Posterior vena cava (tissue), 2 donors: ENCODE measurements around the gene SPNS3. TPM values are rescaled to one million over a fixed set of nuclear protein-coding genes. Genes with fewer than 3 reads are reported as not detected.

Experiments
- DNase-seq: peaks from one replicate; pipeline ENCODE4 v3.0.0-alpha.2; 2020; ENCODE audit warnings: low spot score
- intact Hi-C, 2 donors: fragments of 100-400 bp; cut with DNase I; formaldehyde crosslinking; loops; one replicate each; pipeline versions ENCODE4 v1.14.1 to v1.14.2; 2022 to 2023
- total RNA-seq, 2 donors: library from RNA; stranded (reverse); fragmentation: NEBNext Ultra II Directional; extraction: Animal tissue kit (Norgen Biotek cat#: 25700); gene quantifications; one replicate each; pipeline ENCODE4 v1.2.1, GENCODE V29; 2021
- donor health status: DM: yes; HTN: yes; CAD: no.
- donor health status: DM: yes; HTN: yes; CAD: no.

Gene SPNS3
- total RNA-seq, 2 donors from 2014 or later = 0.24 to 0.32 TPM

DNA sequence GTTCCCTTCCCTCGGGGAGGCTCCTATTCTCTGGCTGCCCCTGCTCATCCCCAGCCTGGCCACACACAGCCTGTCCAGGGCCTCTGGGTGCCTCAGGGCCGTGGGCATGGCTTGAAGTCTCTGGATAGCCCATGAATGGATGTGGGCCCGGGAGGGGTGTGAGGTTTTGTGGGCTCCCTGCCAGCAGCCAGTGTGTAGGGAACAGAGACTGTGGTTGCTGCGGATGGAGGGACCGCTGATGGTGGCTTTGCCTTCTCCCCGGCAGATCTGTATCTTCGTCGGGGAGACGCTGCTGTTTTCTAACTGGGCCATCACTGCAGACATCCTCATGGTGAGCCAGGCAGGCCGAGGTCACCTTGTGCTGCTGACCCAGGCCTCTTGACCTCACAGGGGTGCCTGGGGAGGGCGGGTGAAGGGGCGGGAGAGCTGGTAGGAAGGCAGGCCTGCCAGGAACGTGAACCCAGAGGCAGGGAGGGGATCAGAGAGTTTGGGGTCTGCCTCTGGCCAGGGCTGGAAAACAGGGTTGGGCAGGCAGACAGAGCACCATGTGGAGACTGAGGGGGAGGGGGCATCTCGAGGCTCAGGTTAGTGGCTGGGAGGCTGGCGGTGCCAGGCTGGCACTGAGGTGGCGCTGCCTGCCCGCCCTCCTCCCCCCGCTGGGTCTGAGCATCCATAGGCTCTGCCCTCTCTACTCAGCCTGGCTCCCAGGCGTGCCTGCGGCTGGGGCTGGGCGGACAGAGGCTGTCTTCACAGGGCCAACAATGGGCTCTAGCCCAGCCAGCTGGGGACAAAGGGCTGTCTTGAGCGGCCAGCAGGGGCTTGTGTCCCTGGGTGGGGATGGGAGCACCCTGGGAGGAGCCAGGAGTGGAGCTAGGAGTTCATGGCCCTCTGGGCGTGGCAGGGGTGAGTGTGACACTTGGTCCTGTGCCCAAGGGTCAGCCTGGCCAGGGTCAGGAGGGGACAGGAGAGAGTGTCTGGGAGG is 100.1 kb downstream of the SPNS3 start:
- intact Hi-C loops = loop anchor here in 1 of 2 donors (10.0 kb wide), 1 partner anchor 109 kb away; no protein-coding TSS in a partner anchor
- DNase-seq = no peak

DNA sequence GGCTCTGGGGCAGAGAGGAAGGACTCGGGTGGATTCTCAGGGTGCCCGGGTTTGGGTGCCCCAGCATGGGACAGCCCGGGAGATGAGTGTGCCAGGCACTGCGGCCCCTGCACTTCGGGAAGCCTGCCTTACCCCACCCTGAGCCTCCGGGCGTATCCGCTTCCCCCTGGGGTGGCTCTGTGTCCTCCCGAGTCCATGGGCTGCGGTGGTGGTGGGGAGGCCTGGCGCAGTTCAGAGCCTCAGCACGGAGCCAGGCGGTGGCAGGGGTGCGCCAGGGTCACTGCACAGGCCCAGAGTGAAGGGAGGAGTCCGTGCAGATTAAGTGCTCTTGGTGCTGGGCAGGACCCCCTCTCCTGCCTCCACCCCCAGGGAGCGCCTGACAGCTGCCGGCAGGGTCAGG is 100.8 kb downstream of the SPNS3 start:
- DNase-seq = no peak
- intact Hi-C loops = loop anchor here in 1 of 2 donors (10.0 kb wide), 1 partner anchor 110 kb away; no protein-coding TSS in a partner anchor

DNA sequence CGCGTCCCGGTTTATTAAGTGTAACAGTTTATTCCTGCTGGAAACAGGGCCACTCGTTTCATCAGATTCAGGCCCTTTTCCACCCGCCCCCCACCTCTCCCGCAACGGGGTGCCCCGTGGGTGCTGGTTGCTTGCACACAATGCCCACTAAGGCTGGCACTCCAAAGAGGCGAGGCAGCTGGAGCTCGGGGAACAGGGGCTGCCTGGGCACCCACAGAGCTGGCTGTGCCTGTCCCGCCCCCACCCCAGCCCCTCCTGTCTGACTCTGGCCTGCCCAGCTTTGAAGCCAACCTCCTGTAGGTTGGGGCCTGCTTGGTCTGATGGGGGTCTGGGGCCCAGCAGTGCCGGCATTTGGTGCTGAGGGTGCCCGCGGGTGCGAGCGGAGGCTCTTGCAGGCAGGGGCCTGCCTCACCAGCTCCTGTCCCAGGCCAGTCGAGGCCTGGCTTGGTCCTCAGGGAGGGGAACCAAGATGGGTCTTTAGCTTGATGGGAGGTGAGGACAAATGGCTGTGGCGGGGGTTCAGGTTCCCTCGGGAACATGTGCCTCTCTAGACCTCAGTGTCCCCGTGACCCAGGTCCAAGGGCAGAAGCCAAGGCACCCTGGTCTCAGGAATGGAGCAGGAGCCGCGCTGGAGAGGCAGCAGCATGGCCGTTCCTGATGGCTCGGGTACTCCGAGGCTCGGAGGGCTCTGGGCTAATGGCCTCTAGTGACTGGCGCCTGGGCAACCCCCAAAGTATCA is 101.4 kb downstream of the SPNS3 start:
- no peak for DNase-seq
- intact Hi-C loops = loop anchor here in 1 of 2 donors (10.0 kb wide), 1 partner anchor 110 kb away; no protein-coding TSS in a partner anchor

DNA sequence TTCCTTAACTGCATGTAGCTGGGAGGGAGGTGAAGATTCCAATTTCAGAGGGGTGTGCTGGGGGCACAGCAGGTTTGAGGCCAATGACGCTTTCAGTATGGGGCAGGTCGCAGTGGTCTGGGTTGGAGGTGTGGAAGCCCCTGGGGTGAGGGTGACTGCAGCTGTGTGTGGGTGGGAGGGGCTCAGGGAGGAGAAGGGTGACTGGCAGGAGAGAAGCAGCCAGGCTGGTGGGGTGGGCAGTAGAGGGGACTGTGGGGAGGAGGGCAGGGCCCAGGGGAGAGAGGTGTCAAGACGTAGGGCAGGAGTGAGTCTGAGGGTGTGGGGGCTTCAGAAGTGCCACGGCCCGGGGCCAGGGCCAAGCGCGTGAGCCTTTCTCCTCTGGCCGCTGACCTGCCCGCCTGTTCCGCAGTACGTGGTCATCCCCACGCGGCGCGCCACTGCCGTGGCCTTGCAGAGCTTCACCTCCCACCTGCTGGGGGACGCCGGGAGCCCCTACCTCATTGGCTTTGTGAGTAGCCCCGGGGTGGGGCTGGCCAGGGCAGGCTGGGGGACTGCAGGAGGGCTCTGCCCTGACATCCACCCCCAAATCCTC is 102.0 kb downstream of the SPNS3 start:
- no peak for DNase-seq

DNA sequence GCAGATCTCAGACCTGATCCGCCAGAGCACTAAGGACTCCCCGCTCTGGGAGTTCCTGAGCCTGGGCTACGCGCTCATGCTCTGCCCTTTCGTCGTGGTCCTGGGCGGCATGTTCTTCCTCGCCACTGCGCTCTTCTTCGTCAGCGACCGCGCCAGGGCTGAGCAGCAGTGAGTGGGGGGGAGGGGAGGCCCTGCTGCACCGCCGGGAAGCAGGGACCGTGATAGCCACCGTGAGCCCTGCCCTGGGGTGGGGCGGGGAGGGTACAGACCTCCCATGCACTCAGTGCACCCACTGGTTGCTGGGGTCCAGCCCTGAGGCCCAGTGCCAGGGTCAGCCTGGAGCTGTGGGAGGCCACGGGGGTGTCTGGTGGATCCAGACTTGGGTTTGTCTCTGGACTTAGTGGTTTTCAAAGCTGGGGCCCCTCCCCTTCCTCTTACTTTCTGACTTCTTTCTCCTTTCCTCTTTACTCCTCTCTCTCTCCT is 102.6 kb downstream of the SPNS3 start:
- intact Hi-C loops = loop anchor here in 1 of 2 donors (10.0 kb wide), 1 partner anchor 111 kb away; no protein-coding TSS in a partner anchor

More for the DNA sequence above, 102.0 kb downstream of the SPNS3 start:
- intact Hi-C loops = loop anchor here in 1 of 2 donors (10.0 kb wide), 1 partner anchor 111 kb away; no protein-coding TSS in a partner anchor

DNA sequence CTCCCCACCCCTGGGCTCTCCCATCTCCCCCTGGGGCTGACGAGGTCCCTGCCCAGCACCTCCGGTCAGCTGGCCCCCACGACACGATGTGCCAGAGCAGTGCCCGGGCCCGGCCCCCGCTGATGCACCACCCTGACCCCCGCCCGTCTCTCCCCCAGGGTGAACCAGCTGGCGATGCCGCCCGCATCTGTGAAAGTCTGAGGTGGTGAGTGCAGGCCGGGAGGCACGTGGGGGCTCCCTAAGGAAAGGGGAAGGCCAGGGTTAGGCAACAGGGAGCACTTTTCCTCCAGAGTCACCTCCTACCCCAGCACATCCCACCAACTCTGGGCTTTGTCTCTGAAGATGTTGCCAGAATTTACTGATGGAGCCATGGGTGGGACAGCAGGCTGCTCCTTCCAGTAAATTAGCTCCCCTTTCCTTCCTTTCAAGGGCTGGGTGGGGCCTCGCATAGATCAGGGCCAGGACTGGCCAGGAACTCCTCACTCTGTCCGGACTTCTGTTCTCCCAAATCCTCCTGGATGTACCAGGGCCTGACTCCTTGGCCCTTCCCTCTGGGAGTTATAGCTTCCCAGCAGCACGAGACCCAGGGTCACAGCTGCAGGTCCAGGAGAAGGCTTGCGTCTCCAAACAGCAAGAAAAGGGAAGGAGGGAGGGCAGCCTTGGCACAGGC is 103.1 kb downstream of the SPNS3 start:
- DNase-seq = peak; percentile 91
- intact Hi-C loops = loop anchor here in 1 of 2 donors (10.0 kb wide), 1 partner anchor 112 kb away; no protein-coding TSS in a partner anchor

More for the DNA sequence above, 102.6 kb downstream of the SPNS3 start:
- DNase-seq = no peak

Other genes starting within 250 kb of the SPNS3 start
- gene ANKFY1, start 170.0 kb upstream of the SPNS3 start, total RNA-seq = 10 to 100 TPM; 34.9 to 49.2 TPM
- gene UBE2G1, start 67.3 kb upstream of the SPNS3 start, total RNA-seq = 10 to 100 TPM; 53.4 to 57.0 TPM
- 10 to 100 TPM; 16.2 to 20.9 TPM for gene SPNS2, start 64.9 kb downstream of the SPNS3 start, total RNA-seq
- 10 to 100 TPM; 37.9 to 41.0 TPM for gene MYBBP1A, start 121.4 kb downstream of the SPNS3 start, total RNA-seq
- not detected for gene GGT6, start 126.6 kb downstream of the SPNS3 start, total RNA-seq
- 1 to 10 TPM; 2.0 to 3.0 TPM for gene SMTNL2, start 150.6 kb downstream of the SPNS3 start, total RNA-seq
- gene ALOX15, start 207.7 kb downstream of the SPNS3 start, total RNA-seq = not detected